NCI-H82 treated with DMSO at 0.1 percent for 48 hours (cell line): ENCODE measurements around the gene ROBO1.
A peak's percentile ranks its signal among the peaks of the same experiment; 100 is the strongest.

Experiments used
- DNase-seq: peaks from one replicate; lab custom pipeline; 2025; ENCODE audit not compliant: unreplicated experiment; lab: John Stamatoyannopoulos, UW

The ROBO1 gene

GRCh38 chr3:79250746-79251145 is 517.1 kb downstream of the ROBO1 start:
- DNase-seq = no peak

GRCh38 chr3:79249701-79250100 is 518.1 kb downstream of the ROBO1 start:
- no peak for DNase-seq

- DNase-seq = no peak
These were observed 520.1 kb downstream of the ROBO1 start for GRCh38 chr3:79247725-79248043.

- DNase-seq = no peak
These were observed 520.7 kb downstream of the ROBO1 start for GRCh38 chr3:79246875-79247724.

GRCh38 chr3:79245284-79246138 is 522.3 kb downstream of the ROBO1 start:
- DNase-seq = no peak

- DNase-seq = no peak
These were observed 531.3 kb downstream of the ROBO1 start for GRCh38 chr3:79236496-79236895.

- no peak for DNase-seq
These were observed 534.3 kb downstream of the ROBO1 start for GRCh38 chr3:79233431-79234060.

- DNase-seq = no peak
These were observed 537.5 kb downstream of the ROBO1 start for GRCh38 chr3:79230266-79230665.

- no peak for DNase-seq
These were observed 550.7 kb downstream of the ROBO1 start for GRCh38 chr3:79217096-79217495.

GRCh38 chr3:79215286-79215685 is 552.5 kb downstream of the ROBO1 start:
- DNase-seq = no peak

- no peak for DNase-seq
These were observed 556.0 kb downstream of the ROBO1 start for GRCh38 chr3:79211586-79212359.

GRCh38 chr3:79204351-79204750 is 563.4 kb downstream of the ROBO1 start:
- DNase-seq = peak; percentile 15

- DNase-seq = no peak
These were observed 564.7 kb downstream of the ROBO1 start for GRCh38 chr3:79203144-79203519.

GRCh38 chr3:79202471-79203143 is 565.2 kb downstream of the ROBO1 start:
- no peak for DNase-seq

GRCh38 chr3:79200456-79200855 is 567.3 kb downstream of the ROBO1 start:
- no peak for DNase-seq

GRCh38 chr3:79199966-79200365 is 567.8 kb downstream of the ROBO1 start:
- DNase-seq = no peak

GRCh38 chr3:79187426-79187825 is 580.4 kb downstream of the ROBO1 start:
- peak; percentile 35 for DNase-seq

- no peak for DNase-seq
These were observed 583.5 kb downstream of the ROBO1 start for GRCh38 chr3:79184251-79184650.

GRCh38 chr3:79183496-79183895 is 584.3 kb downstream of the ROBO1 start:
- DNase-seq = no peak

GRCh38 chr3:79178471-79179180 is 589.2 kb downstream of the ROBO1 start:
- DNase-seq = no peak
